T-cell (primary cell): ENCODE data around the gene PDE7B. TPM values are rescaled to one million over a fixed set of nuclear protein-coding genes. Genes with fewer than 3 reads are reported as not detected.

Experiments used
- ATAC-seq, 4 experiments: fragments of 200-7000 bp in 3 of 4; fragments of 150-1000 bp in 1 of 4; cut with Tn5 transposase; replicated peaks in 1 of 4; 1 replicate in 3 of 4; 2 replicates in 1 of 4; pipeline ENCODE4 v1.10.0; 2021; ENCODE audit warnings: moderate library complexity in 3 of 4, mild to moderate bottlenecking in 2 of 4, moderate number of reproducible peaks in 1 of 4
- CTCF ChIA-PET, 2 donors: fragments of 300-600 bp; sonication (Branson Sonifier 250); formaldehyde crosslinking; loops; one replicate each; lab custom pipeline; 2022; ENCODE audit warnings: antibody characterized with exemption in 2 of 2; lab: Charles Lee
- POLR2A ChIA-PET, 2 donors: fragments of 300-600 bp; sonication (Branson Sonifier 250); formaldehyde crosslinking; loops; one replicate each; lab custom pipeline; 2022; ENCODE audit warnings: antibody characterized with exemption in 2 of 2; lab: Charles Lee
- DNase-seq, 35 experiments: peaks; one replicate each; pipeline versions ENCODE4 v3.0.0 to v3.0.0-alpha.2; 2013 to 2023
- H3K27ac ChIP-seq: one replicate; pipeline ENCODE4 v1.5.1; 2013; ENCODE audit warnings: low read length
- H3K27me3 ChIP-seq, 2 experiments: replicated peaks in 1 of 2; 1 replicate in 1 of 2; 2 replicates in 1 of 2; pipeline versions ENCODE4 v1.6.1 to v1.7.0; 2013; ENCODE audit warnings: low read length in 1 of 2, mixed read lengths in 1 of 2; ENCODE audit not compliant: control insufficient read depth in 2 of 2, insufficient read depth in 2 of 2; ENCODE audit errors: extremely low read depth in 1 of 2
- H3K36me3 ChIP-seq, 2 donors: 1 replicate in 1 of 2; 2 replicates in 1 of 2; pipeline versions ENCODE4 v1.6.1 to v1.7.0; 2013; ENCODE audit warnings: low read length in 1 of 2; ENCODE audit not compliant: control insufficient read depth in 2 of 2, insufficient read depth in 1 of 2; ENCODE audit errors: extremely low read depth in 1 of 2
- H3K4me1 ChIP-seq, 2 experiments: 1 replicate in 1 of 2; 2 replicates in 1 of 2; pipeline versions ENCODE4 v1.6.1 to v1.7.0; 2013; ENCODE audit warnings: low read length in 2 of 2, mixed read lengths in 1 of 2; ENCODE audit not compliant: insufficient read depth in 2 of 2, control insufficient read depth in 1 of 2; ENCODE audit errors: extremely low read depth in 1 of 2
- H3K4me3 ChIP-seq, 2 donors: 1 replicate in 1 of 2; 2 replicates in 1 of 2; pipeline versions ENCODE4 v1.5.1 to v1.7.0; 2013; ENCODE audit warnings: mild to moderate bottlenecking in 2 of 2, low read length in 1 of 2, moderate library complexity in 1 of 2; ENCODE audit not compliant: control insufficient read depth in 1 of 2; ENCODE audit errors: extremely low read depth in 1 of 2
- H3K9me3 ChIP-seq: 2 replicates; pipeline ENCODE4 v1.7.0; 2013
- H3K27ac Mint-ChIP-seq, 2 donors: one replicate each; pipeline ENCODE4 v1.8.0; 2020 to 2021; ENCODE audit warnings: mild to moderate bottlenecking in 2 of 2, mixed read lengths in 2 of 2
- H3K27me3 Mint-ChIP-seq, 2 donors: one replicate each; pipeline ENCODE4 v1.8.0; 2021 to 2022; ENCODE audit warnings: mixed read lengths in 2 of 2
- H3K36me3 Mint-ChIP-seq: one replicate; pipeline ENCODE4 v1.8.0; 2021; ENCODE audit warnings: mixed read lengths
- H3K4me1 Mint-ChIP-seq, 3 donors: one replicate each; pipeline ENCODE4 v1.8.0; 2020 to 2022; ENCODE audit warnings: mixed read lengths in 3 of 3, mild to moderate bottlenecking in 1 of 3
- H3K4me3 Mint-ChIP-seq, 3 donors: one replicate each; pipeline ENCODE4 v1.8.0; 2020 to 2022; ENCODE audit warnings: mild to moderate bottlenecking in 3 of 3, mixed read lengths in 3 of 3, moderate library complexity in 3 of 3
- H3K9me3 Mint-ChIP-seq, 3 donors: one replicate each; pipeline ENCODE4 v1.8.0; 2020 to 2022; ENCODE audit warnings: mixed read lengths in 3 of 3
- WGBS: methylation state at CpG from one replicate; pipeline ENCODE4 v1.1.5; 2013; ENCODE audit warnings: missing lambda C conversion rate; ENCODE audit not compliant: insufficient coverage; 5-methylcytosine and 5-hydroxymethylcytosine counted together
- total RNA-seq, 35 experiments: library from RNA in 6 of 35; stranded (reverse) in 6 of 35; fragments of 120-200 nt in 1 of 35; gene quantifications; one replicate each; pipeline versions ENCODE4 v1.2.1 to v1.2.4 and lab custom pipeline; 2013 to 2026

The PDE7B gene
- total RNA-seq, 5 donors from 2014 or later (not counting 1 experiment from before 2014, with no cell fraction given): 0.35 to 1.5 (median 0.69) TPM

GRCh38 chr6:136036601-136037000 lies 185.1 kb downstream of the PDE7B start:
- ATAC-seq: no peak
- H3K9me3 Mint-ChIP-seq: no peaks in the 10 kb centered on the region
- Histone ChIP-seq H3K9me3 (no peaks in the 10 kb centered on the region), H3K4me3 (no peak overlapping the region), H3K36me3 (no peaks in the 10 kb centered on the region), H3K27me3 (peaks cover 0 to 8% of the 10 kb centered on the region in 2 experiments), H3K27ac (no peak overlapping the region), H3K4me1 (no peaks in the 10 kb centered on the region)
- H3K27me3 Mint-ChIP-seq: peaks cover 9 to 16% of the 10 kb centered on the region in 2 donors
- ChIA-PET CTCF (no interaction called here), POLR2A (no interaction called here)
- no peak for DNase-seq
- 74% methylated on average over 2 of the region's 4 CpGs for WGBS
- H3K4me3 Mint-ChIP-seq: no peak overlapping the region
- no peaks in the 10 kb centered on the region for H3K36me3 Mint-ChIP-seq
- H3K27ac Mint-ChIP-seq: no peak overlapping the region
- H3K4me1 Mint-ChIP-seq: peaks cover 5 to 12% (median 6%) of the 10 kb centered on the region in 3 donors

DNA sequence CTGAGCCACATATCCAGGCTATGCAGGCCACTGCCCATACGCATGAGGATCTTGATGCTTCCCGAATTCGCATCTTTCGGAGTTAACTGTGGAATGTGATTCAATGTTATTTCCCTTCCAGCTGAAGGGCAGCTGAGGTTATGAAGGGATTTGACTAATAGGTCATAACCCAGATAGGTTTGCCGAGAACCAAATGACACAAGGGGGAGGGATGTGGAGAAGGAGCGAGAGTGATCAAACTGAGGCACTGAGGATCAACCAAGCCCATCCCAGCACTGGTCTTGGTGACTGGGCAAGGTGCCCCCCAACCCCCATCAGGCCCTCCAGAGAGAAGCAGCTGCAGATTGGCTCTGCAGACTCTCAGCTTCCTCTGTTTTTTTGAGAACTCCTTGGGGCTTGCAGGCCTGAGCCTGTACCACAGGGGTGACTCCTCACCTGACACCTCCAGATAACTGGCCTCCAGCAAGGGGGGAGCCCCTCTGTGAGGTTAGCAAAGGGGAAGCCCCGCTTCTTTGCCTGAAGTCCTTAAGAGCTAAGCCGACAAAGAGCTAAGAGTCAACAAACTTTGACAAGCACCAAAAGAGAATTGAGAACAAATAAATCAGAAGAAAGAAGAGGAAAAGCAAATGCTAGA lies 185.9 kb downstream of the PDE7B start:
- Histone ChIP-seq H3K9me3 (no peaks in the 10 kb centered on the region), H3K27me3 (peaks cover 0 to 8% of the 10 kb centered on the region in 2 experiments), H3K4me1 (no peaks in the 10 kb centered on the region), H3K4me3 (no peak overlapping the region), H3K36me3 (no peaks in the 10 kb centered on the region), H3K27ac (no peak overlapping the region)
- Mint-ChIP-seq H3K27me3 (peaks cover 9 to 16% of the 10 kb centered on the region in 2 donors), H3K4me1 (peaks cover 5 to 12% (median 6%) of the 10 kb centered on the region in 3 donors), H3K9me3 (no peaks in the 10 kb centered on the region), H3K4me3 (peak overlapping the region in 1 of 3 donors; percentile 62), H3K36me3 (no peaks in the 10 kb centered on the region), H3K27ac (no peak overlapping the region)
- ChIA-PET POLR2A (no interaction called here), CTCF (no interaction called here)
- DNase-seq: peak in 14 of 35 experiments; percentile 3 to 43 (median 14)
- 55% methylated on average over 6 of the region's 8 CpGs for WGBS
- peak in 2 of 4 experiments; percentile 44 to 99 for ATAC-seq

DNA sequence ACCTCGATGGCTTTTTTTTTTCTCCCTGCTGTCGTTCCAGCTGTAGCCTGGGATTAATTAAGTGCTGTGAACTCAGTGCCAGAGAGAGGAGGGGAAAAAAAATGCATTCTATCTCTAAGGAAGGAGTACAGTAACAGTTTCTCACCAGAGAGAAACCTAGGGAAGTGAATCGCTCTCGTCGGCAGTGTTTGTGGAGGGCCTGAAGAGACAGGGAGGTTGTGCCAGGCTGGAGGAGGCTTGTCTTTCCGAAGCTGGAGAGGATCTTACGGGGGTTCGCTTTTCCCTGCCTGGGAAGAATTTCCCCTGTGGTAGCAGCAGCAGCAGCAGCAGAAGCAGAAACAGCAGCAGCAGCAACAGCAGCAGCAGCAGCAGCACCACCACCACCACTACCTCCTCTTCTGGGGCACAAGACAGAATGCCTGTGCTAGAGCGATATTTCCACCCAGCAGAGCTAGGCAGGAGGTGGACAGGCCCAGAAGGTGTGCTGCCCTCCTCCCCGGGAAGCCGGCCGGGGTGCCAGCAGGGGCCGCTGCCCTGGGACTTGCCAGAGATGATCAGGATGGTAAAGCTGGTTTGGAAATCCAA lies 186.5 kb downstream of the PDE7B start:
- WGBS: 68% methylated on average over 11 of the region's 13 CpGs
- Histone ChIP-seq H3K27ac (no peak overlapping the region), H3K27me3 (peaks cover 0 to 8% of the 10 kb centered on the region in 2 experiments), H3K36me3 (no peaks in the 10 kb centered on the region), H3K4me3 (no peak overlapping the region), H3K9me3 (no peaks in the 10 kb centered on the region), H3K4me1 (no peaks in the 10 kb centered on the region)
- Mint-ChIP-seq H3K27me3 (peaks cover 9 to 16% of the 10 kb centered on the region in 2 donors), H3K4me3 (peak overlapping the region in 1 of 3 donors; percentile 62), H3K36me3 (no peaks in the 10 kb centered on the region), H3K9me3 (no peaks in the 10 kb centered on the region), H3K27ac (no peak overlapping the region), H3K4me1 (peaks cover 5 to 12% (median 6%) of the 10 kb centered on the region in 3 donors)
- POLR2A ChIA-PET: no interaction called here
- CTCF ChIA-PET: no interaction called here
- peak in 1 of 4 experiments; percentile 45 for ATAC-seq
- no peak for DNase-seq

DNA sequence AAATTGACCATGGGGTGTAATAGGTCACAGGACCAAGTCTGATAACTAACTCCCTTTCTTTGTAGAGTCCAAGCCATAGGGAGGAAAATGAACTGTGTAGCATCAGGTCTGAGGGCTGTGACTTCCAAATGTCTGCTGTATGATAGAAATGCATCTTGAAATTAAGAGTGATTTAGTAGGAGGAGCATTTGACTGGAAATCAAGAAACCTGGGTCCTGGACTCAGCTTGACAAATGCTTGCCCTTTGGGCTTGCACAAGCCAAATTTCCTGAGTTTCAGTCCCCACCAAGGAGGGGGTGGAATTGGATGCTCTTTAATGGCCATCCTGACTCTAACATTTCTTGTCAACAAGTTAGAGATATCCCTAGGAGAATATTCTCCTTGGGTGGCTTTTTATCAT lies 187.0 kb downstream of the PDE7B start:
- Histone ChIP-seq H3K4me1 (no peaks in the 10 kb centered on the region), H3K27ac (no peak overlapping the region), H3K36me3 (no peaks in the 10 kb centered on the region), H3K27me3 (peaks cover 0 to 8% of the 10 kb centered on the region in 2 experiments), H3K4me3 (no peak overlapping the region), H3K9me3 (no peaks in the 10 kb centered on the region)
- ATAC-seq (no peak), DNase-seq (no peak)
- Mint-ChIP-seq H3K4me1 (peaks cover 5 to 12% (median 6%) of the 10 kb centered on the region in 3 donors), H3K27me3 (peaks cover 9 to 16% of the 10 kb centered on the region in 2 donors), H3K9me3 (no peaks in the 10 kb centered on the region), H3K4me3 (no peak overlapping the region), H3K27ac (no peak overlapping the region), H3K36me3 (no peaks in the 10 kb centered on the region)
- CTCF ChIA-PET: no interaction called here
- POLR2A ChIA-PET: no interaction called here

GRCh38 chr6:136039185-136039584 lies 187.7 kb downstream of the PDE7B start:
- peaks cover 0 to 8% of the 10 kb centered on the region in 2 experiments for H3K27me3 ChIP-seq
- Mint-ChIP-seq H3K36me3 (no peaks in the 10 kb centered on the region), H3K4me1 (peaks cover 5 to 12% (median 6%) of the 10 kb centered on the region in 3 donors), H3K9me3 (no peaks in the 10 kb centered on the region), H3K4me3 (no peak overlapping the region), H3K27ac (no peak overlapping the region), H3K27me3 (peaks cover 9 to 16% of the 10 kb centered on the region in 2 donors)
- ATAC-seq: no peak
- H3K27ac ChIP-seq: no peak overlapping the region
- H3K9me3 ChIP-seq: no peaks in the 10 kb centered on the region
- ChIA-PET CTCF (no interaction called here), POLR2A (no interaction called here)
- DNase-seq: no peak
- 100% methylated on average over 1 of the region's 4 CpGs for WGBS
- H3K36me3 ChIP-seq: no peaks in the 10 kb centered on the region
- H3K4me1 ChIP-seq: no peaks in the 10 kb centered on the region
- H3K4me3 ChIP-seq: no peak overlapping the region

GRCh38 chr6:136050475-136050874 lies 199.0 kb downstream of the PDE7B start:
- peak overlapping the region in 1 of 3 donors; percentile 58 for H3K4me3 Mint-ChIP-seq
- POLR2A ChIA-PET: no interaction called here

More at GRCh38 chr6:136050475-136050874, 199.0 kb downstream of the PDE7B start:
- no peaks in the 10 kb centered on the region for H3K9me3 ChIP-seq
- H3K4me3 ChIP-seq: no peak overlapping the region
- H3K36me3 ChIP-seq: no peaks in the 10 kb centered on the region
- ATAC-seq: no peak
- DNase-seq: no peak
- no peaks in the 10 kb centered on the region for H3K27me3 ChIP-seq
- H3K27ac ChIP-seq: no peak overlapping the region
- no peaks in the 10 kb centered on the region for H3K36me3 Mint-ChIP-seq
- peaks cover 17 to 27% (median 20%) of the 10 kb centered on the region in 3 donors for H3K4me1 Mint-ChIP-seq
- H3K27ac Mint-ChIP-seq: peak overlapping the region in 1 of 2 donors; percentile 45
- no peaks in the 10 kb centered on the region for H3K9me3 Mint-ChIP-seq
- CTCF ChIA-PET: no interaction called here
- WGBS: no CpG with 5 or more reads among the region's 1 CpG
- H3K27me3 Mint-ChIP-seq: no peaks in the 10 kb centered on the region
- peaks cover 4 to 9% of the 10 kb centered on the region in 2 experiments for H3K4me1 ChIP-seq
